H1 (cell line): ENCODE measurements around the gene SPOCK2. TPM values are rescaled to one million over a fixed set of nuclear protein-coding genes. Genes with fewer than 3 reads are reported as not detected.

ENCODE experiments used
- CTCF ChIA-PET: fragments of 300-600 bp; sonication (Branson Sonifier 250); formaldehyde crosslinking; loops from one replicate; lab custom pipeline; 2021; ENCODE audit not compliant: partially characterized antibody; lab: Charles Lee
- POLR2A ChIA-PET: fragments of 300-600 bp; sonication (Branson Sonifier 250); formaldehyde crosslinking; loops from one replicate; lab custom pipeline; 2021; ENCODE audit warnings: inconsistent platforms; ENCODE audit not compliant: partially characterized antibody; lab: Charles Lee
- DNase-seq, 2 experiments: peaks; one replicate each; pipeline versions ENCODE4 v3.0.0 to v3.0.0-alpha.2; 2010 to 2022; ENCODE audit warnings: low spot score in 2 of 2, low read depth in 1 of 2, mixed read lengths in 1 of 2
- FAIRE-seq: peaks from 2 replicates; lab custom pipeline; 2011; peaks lifted over from hg19 to GRCh38; lab: Jason Lieb, UNC
- H2AFZ ChIP-seq: 2 replicates; pipeline ENCODE4 v1.8.1; 2012; ENCODE audit warnings: low read length, inconsistent platforms
- H2AK5ac ChIP-seq: 2 replicates; pipeline ENCODE4 v1.6.1; 2013; ENCODE audit warnings: low read depth, low read length
- H2BK120ac ChIP-seq: replicated peaks from 2 replicates; pipeline ENCODE3; 2013; ENCODE audit warnings: low read depth, low read length, inconsistent platforms
- H2BK12ac ChIP-seq: 2 replicates; pipeline ENCODE4 v1.6.1; 2013; ENCODE audit warnings: low read depth, low read length
- H2BK15ac ChIP-seq: 2 replicates; pipeline ENCODE4 v1.6.1; 2013; ENCODE audit warnings: low read length
- H2BK20ac ChIP-seq: 2 replicates; pipeline ENCODE4 v1.6.1; 2013; ENCODE audit warnings: low read length
- H2BK5ac ChIP-seq: 2 replicates; pipeline ENCODE4 v1.6.1; 2013; ENCODE audit warnings: low read depth, low read length
- H3K14ac ChIP-seq: 2 replicates; pipeline ENCODE4 v1.6.1; 2013; ENCODE audit warnings: inconsistent platforms; ENCODE audit not compliant: insufficient read length
- H3K18ac ChIP-seq: 2 replicates; pipeline ENCODE4 v1.6.1; 2013; ENCODE audit warnings: low read length; ENCODE audit errors: extremely low read depth
- H3K23ac ChIP-seq: 2 replicates; pipeline ENCODE4 v1.6.1; 2013; ENCODE audit warnings: inconsistent platforms; ENCODE audit not compliant: insufficient read length
- H3K23me2 ChIP-seq: 2 replicates; pipeline ENCODE4 v1.6.1; 2013; ENCODE audit warnings: low read depth, low read length
- H3K27ac ChIP-seq: 2 replicates; pipeline ENCODE4 v1.6.1; 2011; ENCODE audit warnings: low read depth, low read length, inconsistent platforms
- H3K27me3 ChIP-seq, 4 experiments: replicated peaks in 1 of 4; 1 replicate in 1 of 4; 2 replicates in 3 of 4; pipeline versions ENCODE4 v1.6.1 to v1.8.1; 2011 to 2013; ENCODE audit warnings: low read length in 3 of 4, mild to moderate bottlenecking in 3 of 4, inconsistent platforms in 2 of 4, mixed read lengths in 2 of 4, moderate library complexity in 1 of 4; ENCODE audit not compliant: control insufficient read depth in 3 of 4, insufficient read depth in 3 of 4; ENCODE audit errors: extremely low read depth in 1 of 4
- H3K36me3 ChIP-seq, 4 experiments: 2 replicates each; pipeline versions ENCODE4 v1.6.1 to v1.8.1; 2011 to 2013; ENCODE audit warnings: mild to moderate bottlenecking in 4 of 4, low read length in 3 of 4, moderate library complexity in 2 of 4, control low read depth in 1 of 4, inconsistent platforms in 1 of 4; ENCODE audit not compliant: insufficient read depth in 4 of 4, control insufficient read depth in 2 of 4
- H3K4ac ChIP-seq: replicated peaks from 2 replicates; pipeline ENCODE3; 2013; ENCODE audit warnings: low read length, low read depth, mixed read lengths, inconsistent platforms; ENCODE audit not compliant: insufficient read length
- H3K4me1 ChIP-seq, 4 experiments: replicated peaks in 1 of 4; 1 replicate in 1 of 4; 2 replicates in 3 of 4; pipeline versions ENCODE4 v1.6.1 to v1.8.1; 2011 to 2013; ENCODE audit warnings: low read length in 3 of 4, inconsistent platforms in 2 of 4, mixed read lengths in 1 of 4; ENCODE audit not compliant: insufficient read depth in 4 of 4, control insufficient read depth in 3 of 4
- H3K4me2 ChIP-seq, 2 experiments: 2 replicates each; pipeline versions ENCODE4 v1.6.1 to v1.8.1; 2011 to 2013; ENCODE audit warnings: low read depth in 2 of 2, low read length in 2 of 2, control low read depth in 1 of 2, inconsistent platforms in 1 of 2, mild to moderate bottlenecking in 1 of 2; ENCODE audit not compliant: insufficient read depth in 1 of 2
- H3K4me3 ChIP-seq, 4 experiments: fragments of 200-600, 300-600 bp in 1 of 4; sonication (generic), shearing (Covaris generic), sonication (Bioruptor Twin) in 1 of 4; 2 replicates each; pipeline versions ENCODE4 v1.5.1 to v1.8.1; 2011 to 2016; ENCODE audit warnings: low read length in 4 of 4, low read depth in 3 of 4, control low read depth in 2 of 4, inconsistent platforms in 2 of 4, mild to moderate bottlenecking in 2 of 4, mixed read lengths in 1 of 4, moderate library complexity in 1 of 4; ENCODE audit not compliant: insufficient read depth in 2 of 4; ENCODE audit errors: extremely low read depth in 1 of 4
- H3K56ac ChIP-seq: replicated peaks from 2 replicates; pipeline ENCODE3; 2013; ENCODE audit warnings: low read depth, mild to moderate bottlenecking, mixed read lengths, low read length, inconsistent platforms; ENCODE audit not compliant: insufficient read length
- H3K79me1 ChIP-seq: 2 replicates; pipeline ENCODE4 v1.6.1; 2013; ENCODE audit warnings: low read depth, low read length, control low read depth
- H3K79me2 ChIP-seq, 2 experiments: 2 replicates each; pipeline versions ENCODE4 v1.6.1 to v1.8.1; 2012 to 2013; ENCODE audit warnings: low read length in 2 of 2, mild to moderate bottlenecking in 2 of 2, inconsistent platforms in 1 of 2; ENCODE audit not compliant: insufficient read depth in 2 of 2, control insufficient read depth in 1 of 2
- H3K9ac ChIP-seq, 4 experiments: replicated peaks in 1 of 4; 1 replicate in 1 of 4; 2 replicates in 3 of 4; pipeline versions ENCODE4 v1.6.1 to v1.8.1; 2011 to 2013; ENCODE audit warnings: low read depth in 3 of 4, low read length in 3 of 4, control low read depth in 2 of 4, mild to moderate bottlenecking in 2 of 4, moderate library complexity in 2 of 4, inconsistent platforms in 1 of 4; ENCODE audit errors: extremely low read depth in 1 of 4
- H3K9me3 ChIP-seq, 2 experiments: 2 replicates each; pipeline versions ENCODE4 v1.6.1 to v1.8.1; 2012 to 2013; ENCODE audit warnings: mild to moderate bottlenecking in 2 of 2, moderate library complexity in 2 of 2, control low read depth in 1 of 2, inconsistent platforms in 1 of 2, low read depth in 1 of 2, low read length in 1 of 2, mixed read lengths in 1 of 2; ENCODE audit not compliant: insufficient read depth in 2 of 2
- H4K20me1 ChIP-seq, 2 experiments: replicated peaks in 1 of 2; 2 replicates each; pipeline versions ENCODE3 to v1.8.1; 2011 to 2013; ENCODE audit warnings: inconsistent platforms in 2 of 2, low read length in 2 of 2, mild to moderate bottlenecking in 1 of 2; ENCODE audit not compliant: insufficient read depth in 2 of 2, control insufficient read depth in 1 of 2
- H4K5ac ChIP-seq: 2 replicates; pipeline ENCODE4 v1.6.1; 2013; ENCODE audit warnings: low read length, low read depth, mixed read lengths, inconsistent platforms; ENCODE audit not compliant: insufficient read length
- H4K8ac ChIP-seq: 2 replicates; pipeline ENCODE4 v1.8.0; 2013; ENCODE audit warnings: mild to moderate bottlenecking, moderate library complexity, low read length, inconsistent platforms; ENCODE audit not compliant: insufficient read depth; ENCODE audit errors: extremely low read depth
- H4K91ac ChIP-seq: replicated peaks from 2 replicates; pipeline ENCODE3; 2013; ENCODE audit warnings: low read length, mixed read lengths, inconsistent platforms; ENCODE audit not compliant: insufficient read length
- BRCA1 ChIP-seq: IDR thresholded peaks from 2 replicates; pipeline ENCODE4 v1.6.1; 2012; ENCODE audit warnings: low read depth, low read length, improper control_type of control experiment
- CREB1 ChIP-seq: IDR thresholded peaks from 2 replicates; pipeline ENCODE4 v1.6.1; 2012; ENCODE audit warnings: inconsistent platforms
- EP300 ChIP-seq, 2 experiments: IDR thresholded peaks; 1 replicate in 1 of 2; 2 replicates in 1 of 2; pipeline ENCODE4 v1.6.1; 2011 to 2012; ENCODE audit warnings: low read depth in 2 of 2, low read length in 2 of 2, mild to moderate bottlenecking in 2 of 2, borderline replicate concordance in 1 of 2, inconsistent platforms in 1 of 2, moderate library complexity in 1 of 2
- EZH2 ChIP-seq: fragments of 200-600 bp; sonication (generic); IDR thresholded peaks from 2 replicates; pipeline ENCODE4 v1.7.1; 2012; ENCODE audit warnings: low read depth, mild to moderate bottlenecking, moderate library complexity, low read length, inconsistent platforms; ENCODE audit not compliant: severe bottlenecking
- FOSL1 ChIP-seq: IDR thresholded peaks from 2 replicates; pipeline ENCODE4 v1.6.1; 2011; ENCODE audit warnings: mild to moderate bottlenecking, low read depth, low read length, moderate library complexity; ENCODE audit not compliant: insufficient read depth
- JUN ChIP-seq: IDR thresholded peaks from 2 replicates; pipeline ENCODE4 v1.6.1; 2011; ENCODE audit warnings: low read depth, mild to moderate bottlenecking, improper control_type of control experiment, low read length
- RAD21 ChIP-seq, 2 experiments: IDR thresholded peaks in 1 of 2; conservative IDR thresholded peaks in 1 of 2; 2 replicates each; pipeline ENCODE4 v1.6.1; 2011; ENCODE audit warnings: low read depth in 2 of 2, low read length in 2 of 2, improper control_type of control experiment in 1 of 2, inconsistent platforms in 1 of 2, mild to moderate bottlenecking in 1 of 2, moderate library complexity in 1 of 2
- RNF2 ChIP-seq: fragments of 200-900, 300-1000 bp; sonication (generic); IDR thresholded peaks from 2 replicates; pipeline ENCODE4 v1.7.1; 2016; ENCODE audit warnings: borderline replicate concordance, low read depth, mild to moderate bottlenecking, antibody characterized with exemption, low read length; ENCODE audit not compliant: poor library complexity, severe bottlenecking; ENCODE audit errors: missing control alignments
- SIN3A ChIP-seq, 2 experiments: IDR thresholded peaks in 1 of 2; conservative IDR thresholded peaks in 1 of 2; 2 replicates each; pipeline ENCODE4 v1.6.1; 2011 to 2012; ENCODE audit warnings: low read length in 2 of 2, improper control_type of control experiment in 1 of 2, low read depth in 1 of 2, mild to moderate bottlenecking in 1 of 2
- SP1 ChIP-seq: IDR thresholded peaks from 2 replicates; pipeline ENCODE4 v1.6.1; 2011; ENCODE audit warnings: low read depth, low read length
- SP4 ChIP-seq: IDR thresholded peaks from 2 replicates; pipeline ENCODE4 v1.6.1; 2012; ENCODE audit warnings: low read length, inconsistent platforms
- SRF ChIP-seq: IDR thresholded peaks from 2 replicates; pipeline ENCODE4 v1.6.1; 2011; ENCODE audit warnings: mild to moderate bottlenecking, low read depth, low read length, moderate library complexity
- WGBS, 2 experiments: shearing (Covaris generic) in 1 of 2; methylation state at CpG; one replicate each; pipeline versions ENCODE4 v1.1.6 to v1.1.7; 2013 to 2015; ENCODE audit warnings: low lambda C conversion rate in 2 of 2, mixed read lengths in 2 of 2, inconsistent platforms in 1 of 2, low coverage in 1 of 2, missing lambda C conversion rate in 1 of 2; ENCODE audit not compliant: insufficient replicate concordance in 2 of 2, insufficient coverage in 1 of 2, insufficient read length in 1 of 2; ENCODE audit errors: extremely low coverage in 1 of 2, missing lambda C conversion rate in 1 of 2; 5-methylcytosine and 5-hydroxymethylcytosine counted together
- polyA plus RNA-seq, 7 experiments: library from polyadenylated mRNA; depleted of rRNA in 3 of 7; stranded (reverse) in 5 of 7; unstranded in 2 of 7; fragments of >200 nt in 5 of 7; fragments of 200-250 nt in 2 of 7; gene quantifications; 1 replicate in 5 of 7; 2 replicates in 1 of 7; 4 replicates in 1 of 7; pipeline versions ENCODE4 v1.2.1 to v1.2.3, GENCODE V29; 2011 to 2013; ENCODE audit warnings: missing spikeins in 2 of 7, mixed read lengths in 2 of 7
- total RNA-seq: library from RNA; stranded (reverse); fragmentation: NEBNext Ultra II Directional; extraction: Animal tissue kit (Norgen Biotek cat#: 25700); gene quantifications from 2 replicates; pipeline ENCODE4 v1.2.1, GENCODE V29; 2021

SPOCK2 gene
- total and polyA plus RNA-seq, 2 of the 8 experiments (the other 6 are each of a cell fraction or from before 2014, with no cell fraction given), result 1.5 to 1.9 TPM

DNA sequence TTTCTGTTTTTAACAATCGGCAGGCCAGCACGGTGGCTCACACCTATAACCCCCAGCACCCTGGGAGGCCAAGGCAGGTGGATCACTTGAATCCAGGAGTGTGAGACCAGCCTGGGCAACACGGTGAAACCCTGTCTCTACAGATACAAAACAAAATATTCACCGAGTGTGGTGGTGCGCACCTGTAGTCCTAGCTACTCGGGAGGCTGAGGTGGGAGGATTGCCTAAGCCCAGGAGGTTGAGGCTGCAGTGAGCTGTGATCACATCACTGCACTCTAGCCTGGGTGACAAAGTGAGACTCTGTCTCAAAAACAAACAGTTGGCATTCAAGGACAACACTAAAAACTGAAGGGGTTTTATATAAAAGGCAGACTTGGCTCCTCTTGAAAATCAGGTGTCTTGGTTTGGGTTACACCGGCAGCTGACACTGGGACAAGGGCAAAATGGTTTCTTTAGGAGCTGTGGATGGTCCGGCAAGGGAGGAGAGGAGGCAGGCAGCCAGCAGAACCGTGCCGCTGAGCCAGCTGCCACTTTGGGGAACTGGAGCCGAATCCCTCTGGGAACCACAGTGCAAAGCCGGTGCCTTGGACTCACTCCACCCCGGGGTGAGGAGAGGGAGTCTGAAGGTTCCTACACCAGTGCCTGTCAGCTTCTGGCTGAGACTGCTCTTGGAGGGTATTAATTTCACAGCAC lies 71.6 kb downstream of the SPOCK2 start:
- Histone ChIP-seq H3K4me3 (no peak overlapping the region), H2BK15ac (no peak overlapping the region), H2AK5ac (no peak overlapping the region; the same call in 1 of the 2 replicates), H3K27me3 (no peaks in the 10 kb centered on the region), H3K23me2 (no peaks in the 10 kb centered on the region), H3K18ac (no peak overlapping the region), H3K9me3 (no peaks in the 10 kb centered on the region), H2BK120ac (no peak overlapping the region), H3K56ac (no peak overlapping the region), H4K5ac (no peak overlapping the region), H2BK5ac (no peak overlapping the region; the same call in 1 of the 2 replicates), H3K9ac (no peak overlapping the region), H3K4me1 (peaks cover 0 to 4% (median under 1%) of the 10 kb centered on the region in 4 experiments; a peak in 2 of 7 replicates), H3K79me1 (no peaks in the 10 kb centered on the region), H3K23ac (no peak overlapping the region), H4K91ac (no peak overlapping the region), H3K14ac (no peak overlapping the region), H2BK20ac (no peak overlapping the region), H4K20me1 (no peaks in the 10 kb centered on the region), H2BK12ac (no peak overlapping the region), H3K36me3 (no peaks in the 10 kb centered on the region), H3K27ac (no peak overlapping the region), H3K4me2 (no peak overlapping the region), H2AFZ (no peak overlapping the region), H3K79me2 (no peaks in the 10 kb centered on the region), H4K8ac (no peak overlapping the region), H3K4ac (no peak overlapping the region)
- ChIA-PET POLR2A (interaction anchor here (0.6 to 1.7 kb wide), 2 partner anchors 7 to 26 kb away, joined by 3 read pairs; no protein-coding TSS in a partner anchor), CTCF (interaction anchor here (0.9 to 3.1 kb wide), 2 partner anchors 31 to 118 kb away, joined by 3 to 17 read pairs; no protein-coding TSS in a partner anchor)
- WGBS, 2 experiments, result 92% methylated on average over 13 of the region's 13 CpGs; no CpG with 5 or more reads in 1 of the 2 experiments
- DNase-seq (no peak), FAIRE-seq (no peak)
- no peak for TF ChIP-seq RAD21 (IDR thresholded peaks at IDR 0.05 in 1 of 2, conservative IDR thresholded peaks at IDR 0.05 in 1 of 2; ENCODE audit: low read depth in 2 of 2, low read length in 2 of 2)
- no peak for TF ChIP-seq EZH2
- TF ChIP-seq BRCA1, result no peak
- TF ChIP-seq SP4, result no peak
- no peak for TF ChIP-seq SP1
- TF ChIP-seq FOSL1, result no peak
- no peak for TF ChIP-seq JUN
- no peak for TF ChIP-seq RNF2
- no peak for TF ChIP-seq SRF
- TF ChIP-seq SIN3A (conservative IDR thresholded peaks at IDR 0.05 in 1 of 2, IDR thresholded peaks at IDR 0.05 in 1 of 2; ENCODE audit: low read depth in 1 of 2, low read length in 2 of 2), result no peak
- no peak for TF ChIP-seq EP300 (IDR thresholded peaks at IDR 0.05; ENCODE audit: borderline replicate concordance in 1 of 2, low read depth in 2 of 2, low read length in 2 of 2)
- no peak for TF ChIP-seq CREB1
